Kidney capillary endothelial cell (primary cell): Measurements from ENCODE around the gene SMOC1.
A peak's percentile ranks its signal among the peaks of the same experiment; 100 is the strongest.

Experiments used
- DNase-seq: peaks from one replicate; pipeline ENCODE4 v3.0.0-alpha.2; 2018; ENCODE audit warnings: low spot score

The SMOC1 gene

GRCh38 chr14:70011708-70012107 lies 132.5 kb downstream of the SMOC1 start:
- DNase-seq = no peak

- DNase-seq = peak; percentile 38
Measured at GRCh38 chr14:70013271-70013873, 134.2 kb downstream of the SMOC1 start.

GRCh38 chr14:70014406-70015095 lies 135.3 kb downstream of the SMOC1 start:
- DNase-seq = no peak

- DNase-seq = no peak
Measured at GRCh38 chr14:70018230-70018629, 139.0 kb downstream of the SMOC1 start.

GRCh38 chr14:70018713-70019211 lies 139.5 kb downstream of the SMOC1 start:
- no peak for DNase-seq

GRCh38 chr14:70019695-70020094 lies 140.5 kb downstream of the SMOC1 start:
- no peak for DNase-seq

- DNase-seq = no peak
Measured at GRCh38 chr14:70020352-70021170, 141.3 kb downstream of the SMOC1 start.

GRCh38 chr14:70021548-70022220 lies 142.5 kb downstream of the SMOC1 start:
- no peak for DNase-seq

- no peak for DNase-seq
Measured at GRCh38 chr14:70022771-70023445, 143.7 kb downstream of the SMOC1 start.

GRCh38 chr14:70023871-70024270 lies 144.7 kb downstream of the SMOC1 start:
- no peak for DNase-seq

GRCh38 chr14:70027785-70028428 lies 148.7 kb downstream of the SMOC1 start:
- DNase-seq = peak; percentile 26

GRCh38 chr14:70029296-70030132 lies 150.3 kb downstream of the SMOC1 start:
- DNase-seq = no peak

- DNase-seq = no peak
Measured at GRCh38 chr14:70032016-70032415, 152.8 kb downstream of the SMOC1 start.

- DNase-seq = no peak
Measured at GRCh38 chr14:70032447-70032846, 153.2 kb downstream of the SMOC1 start.

- DNase-seq = no peak
Measured at GRCh38 chr14:70033116-70033515, 153.9 kb downstream of the SMOC1 start.

- no peak for DNase-seq
Measured at GRCh38 chr14:70033561-70033960, 154.3 kb downstream of the SMOC1 start.

GRCh38 chr14:70034257-70034656 lies 155.0 kb downstream of the SMOC1 start:
- DNase-seq = no peak

- no peak for DNase-seq
Measured at GRCh38 chr14:70036665-70037064, 157.4 kb downstream of the SMOC1 start.

- DNase-seq = no peak
Measured at GRCh38 chr14:70043001-70043400, 163.8 kb downstream of the SMOC1 start.

GRCh38 chr14:70045310-70045709 lies 166.1 kb downstream of the SMOC1 start:
- DNase-seq = no peak
